ENCODE measurements around the gene POLA1. TPM values are rescaled to one million over a fixed set of nuclear protein-coding genes. Genes with fewer than 3 reads are reported as not detected.

The POLA1 gene
- total and polyA plus RNA-seq, 3 experiments from 2014 or later = 6.2 to 43.1 (median 42.5) TPM

DNA sequence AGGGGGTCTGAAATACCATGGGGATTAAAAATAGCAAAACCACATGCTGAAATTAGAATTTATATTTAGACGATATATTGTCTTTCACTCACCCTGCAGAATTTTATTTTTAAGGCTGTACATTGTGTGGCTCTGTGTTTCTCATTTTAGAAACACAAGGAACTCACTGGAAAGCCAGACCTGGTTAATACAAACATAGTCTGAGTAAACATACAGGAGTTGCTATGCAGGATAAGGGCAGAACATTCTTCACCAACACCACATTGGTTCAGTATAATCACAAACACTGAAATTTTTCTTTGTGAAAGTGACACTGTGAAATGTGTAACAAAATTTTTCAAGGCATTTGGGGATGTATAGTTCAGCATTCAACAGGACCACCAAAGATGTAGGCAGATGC, 206.5 kb downstream of the POLA1 start:
- Mint-ChIP-seq H3K4me1 (no peaks in the 10 kb centered on the region), H3K9me3 (peaks cover 0 to 3% (median 0%) of the 10 kb centered on the region in 5 donors), H3K4me3 (no peak overlapping the region), H3K27me3 (peaks cover 0 to under 1% of the 10 kb centered on the region in 2 donors), H3K36me3 (peaks cover 4 to 24% (median 5%) of the 10 kb centered on the region in 3 donors), H3K27ac (no peak overlapping the region)
- POLR2A ChIA-PET = no interaction called here
- CTCF ChIA-PET = no interaction called here
- Histone ChIP-seq H3K27ac (ENCODE audit: low read depth, low read length) (no peak overlapping the region), H3K4me3 (ENCODE audit: low read length) (no peak overlapping the region), H3K9me3 (ENCODE audit: low read length) (no peaks in the 10 kb centered on the region), H3K4me1 (ENCODE audit: insufficient read depth, low read length) (no peaks in the 10 kb centered on the region), H3K36me3 (ENCODE audit: insufficient read depth, low read length) (no peaks in the 10 kb centered on the region), H3K27me3 (ENCODE audit: insufficient read depth, low read length, poor library complexity, severe bottlenecking) (no peaks in the 10 kb centered on the region)
- no peak for DNase-seq

DNA sequence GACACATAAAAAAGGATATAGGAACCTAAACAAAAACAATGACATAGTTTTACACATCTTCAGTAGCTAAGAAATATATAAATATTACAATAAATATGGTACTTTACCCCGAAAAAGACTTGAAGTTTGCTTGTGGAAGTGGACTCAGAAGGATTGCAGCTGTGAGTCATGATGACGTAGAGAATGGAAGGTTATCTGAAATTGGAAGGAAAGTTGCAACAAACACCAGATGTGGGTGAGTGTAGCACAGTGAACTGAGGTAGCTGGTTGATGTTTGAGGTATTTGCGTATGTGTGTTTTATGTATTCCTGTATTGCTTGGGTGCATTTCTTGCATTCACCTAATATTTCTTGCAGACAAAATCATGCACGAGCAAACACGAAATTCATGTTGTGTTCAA, 209.1 kb downstream of the POLA1 start:
- Mint-ChIP-seq H3K36me3 (peaks cover 5 to 15% (median 7%) of the 10 kb centered on the region in 3 donors), H3K4me1 (no peaks in the 10 kb centered on the region), H3K4me3 (no peak overlapping the region), H3K27me3 (no peaks in the 10 kb centered on the region), H3K27ac (no peak overlapping the region), H3K9me3 (peaks cover 0 to 5% (median 0%) of the 10 kb centered on the region in 5 donors)
- CTCF ChIA-PET = no interaction called here
- Histone ChIP-seq H3K27ac (ENCODE audit: low read depth, low read length) (no peak overlapping the region), H3K9me3 (ENCODE audit: low read length) (no peaks in the 10 kb centered on the region), H3K4me3 (ENCODE audit: low read length) (no peak overlapping the region), H3K4me1 (ENCODE audit: insufficient read depth, low read length) (no peaks in the 10 kb centered on the region), H3K27me3 (ENCODE audit: insufficient read depth, low read length, poor library complexity, severe bottlenecking) (no peaks in the 10 kb centered on the region), H3K36me3 (ENCODE audit: insufficient read depth, low read length) (no peaks in the 10 kb centered on the region)
- POLR2A ChIA-PET = no interaction called here
- DNase-seq = no peak

DNA sequence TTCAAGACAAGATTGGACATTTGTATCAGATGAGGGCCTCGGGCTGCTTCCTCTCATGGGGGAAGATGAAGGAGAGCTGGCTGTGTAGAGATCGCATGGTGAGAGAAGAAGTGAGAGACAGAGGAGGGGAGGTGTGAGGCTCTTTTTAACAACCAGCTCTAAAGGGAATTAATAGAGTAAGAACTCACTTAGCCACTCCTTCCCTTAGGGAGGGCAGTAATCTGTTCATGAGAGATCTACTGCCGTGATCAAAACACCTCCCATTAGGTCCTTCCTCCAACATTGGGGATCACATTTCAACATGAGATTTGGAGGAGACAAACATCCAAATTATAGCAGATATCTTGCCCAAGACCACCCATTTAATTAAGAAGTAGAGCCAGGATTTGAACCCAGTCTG, 225.0 kb downstream of the POLA1 start:
- Mint-ChIP-seq H3K9me3 (no peaks in the 10 kb centered on the region), H3K4me3 (no peak overlapping the region), H3K36me3 (peaks cover 0 to 2% (median 0%) of the 10 kb centered on the region in 3 donors), H3K27ac (no peak overlapping the region), H3K4me1 (no peaks in the 10 kb centered on the region), H3K27me3 (no peaks in the 10 kb centered on the region)
- CTCF ChIA-PET = no interaction called here
- Histone ChIP-seq H3K4me1 (ENCODE audit: insufficient read depth, low read length) (no peaks in the 10 kb centered on the region), H3K4me3 (ENCODE audit: low read length) (no peak overlapping the region), H3K27me3 (ENCODE audit: insufficient read depth, low read length, poor library complexity, severe bottlenecking) (no peaks in the 10 kb centered on the region), H3K9me3 (ENCODE audit: low read length) (no peaks in the 10 kb centered on the region), H3K36me3 (ENCODE audit: insufficient read depth, low read length) (no peaks in the 10 kb centered on the region), H3K27ac (ENCODE audit: low read depth, low read length) (no peak overlapping the region)
- POLR2A ChIA-PET = no interaction called here
- DNase-seq = no peak

DNA sequence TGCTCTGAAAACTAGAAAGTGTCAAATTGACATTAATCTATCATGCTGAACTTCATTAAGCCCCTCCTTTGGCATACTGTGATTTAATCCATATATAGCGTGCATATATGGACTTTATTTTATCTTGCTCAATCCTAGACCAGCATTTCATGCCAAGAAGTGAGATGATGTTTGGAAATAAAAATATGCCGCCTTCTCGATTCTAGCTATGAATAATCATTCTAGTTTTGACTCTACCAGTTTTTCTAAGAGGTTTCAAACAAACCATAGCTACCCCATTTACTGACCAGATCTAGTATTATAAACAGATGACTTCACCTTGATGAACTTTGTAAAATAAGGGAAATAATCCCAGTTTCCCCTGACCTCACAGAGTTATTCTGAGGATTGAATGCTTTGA, 227.1 kb downstream of the POLA1 start:
- H3K9me3 ChIP-seq (ENCODE audit: low read length) = no peaks in the 10 kb centered on the region
- H3K36me3 Mint-ChIP-seq = peaks cover 2 to 4% (median 3%) of the 10 kb centered on the region in 3 donors
- DNase-seq = no peak
- H3K4me3 Mint-ChIP-seq = no peak overlapping the region
- H3K27me3 Mint-ChIP-seq = no peaks in the 10 kb centered on the region
- H3K4me1 Mint-ChIP-seq = no peaks in the 10 kb centered on the region
- ChIA-PET POLR2A (no interaction called here), CTCF (no interaction called here)
- H3K36me3 ChIP-seq (ENCODE audit: insufficient read depth, low read length) = no peaks in the 10 kb centered on the region
- H3K4me1 ChIP-seq (ENCODE audit: insufficient read depth, low read length) = no peaks in the 10 kb centered on the region
- H3K27me3 ChIP-seq (ENCODE audit: insufficient read depth, low read length, poor library complexity, severe bottlenecking) = no peaks in the 10 kb centered on the region
- no peak overlapping the region for H3K27ac Mint-ChIP-seq
- no peak overlapping the region for H3K4me3 ChIP-seq (ENCODE audit: low read length)
- H3K27ac ChIP-seq (ENCODE audit: low read depth, low read length) = no peak overlapping the region
- H3K9me3 Mint-ChIP-seq = no peaks in the 10 kb centered on the region

DNA sequence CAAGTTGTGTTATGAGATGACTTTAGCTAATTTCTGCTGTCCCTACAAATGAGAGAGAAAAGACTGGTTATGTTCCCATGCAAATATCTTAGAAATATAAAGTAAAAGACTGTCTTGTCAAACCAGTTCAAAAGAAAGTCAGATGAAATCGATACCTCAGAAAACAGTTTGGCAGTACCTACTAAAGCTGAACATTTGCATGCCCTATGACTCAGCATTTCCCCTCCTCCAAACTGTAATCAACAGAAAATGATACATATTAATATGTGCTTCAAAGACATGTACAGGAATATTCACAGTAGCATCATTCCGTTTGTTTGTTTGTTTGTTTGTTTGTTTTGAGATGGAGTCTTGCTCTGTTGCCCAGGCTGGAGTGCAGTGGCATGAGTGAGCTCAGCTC, 231.7 kb downstream of the POLA1 start:
- Mint-ChIP-seq H3K4me3 (no peak overlapping the region), H3K27me3 (peaks cover 0 to 1% of the 10 kb centered on the region in 2 donors), H3K36me3 (peaks cover 2 to 10% (median 9%) of the 10 kb centered on the region in 3 donors), H3K4me1 (no peaks in the 10 kb centered on the region), H3K9me3 (peaks cover 0 to 2% (median 0%) of the 10 kb centered on the region in 5 donors), H3K27ac (no peak overlapping the region)
- Histone ChIP-seq H3K4me3 (ENCODE audit: low read length) (no peak overlapping the region), H3K4me1 (ENCODE audit: insufficient read depth, low read length) (no peaks in the 10 kb centered on the region), H3K9me3 (ENCODE audit: low read length) (no peaks in the 10 kb centered on the region), H3K27me3 (ENCODE audit: insufficient read depth, low read length, poor library complexity, severe bottlenecking) (no peaks in the 10 kb centered on the region), H3K36me3 (ENCODE audit: insufficient read depth, low read length) (no peaks in the 10 kb centered on the region), H3K27ac (ENCODE audit: low read depth, low read length) (no peak overlapping the region)
- ChIA-PET CTCF (no interaction called here), POLR2A (no interaction called here)
- DNase-seq = no peak

DNA sequence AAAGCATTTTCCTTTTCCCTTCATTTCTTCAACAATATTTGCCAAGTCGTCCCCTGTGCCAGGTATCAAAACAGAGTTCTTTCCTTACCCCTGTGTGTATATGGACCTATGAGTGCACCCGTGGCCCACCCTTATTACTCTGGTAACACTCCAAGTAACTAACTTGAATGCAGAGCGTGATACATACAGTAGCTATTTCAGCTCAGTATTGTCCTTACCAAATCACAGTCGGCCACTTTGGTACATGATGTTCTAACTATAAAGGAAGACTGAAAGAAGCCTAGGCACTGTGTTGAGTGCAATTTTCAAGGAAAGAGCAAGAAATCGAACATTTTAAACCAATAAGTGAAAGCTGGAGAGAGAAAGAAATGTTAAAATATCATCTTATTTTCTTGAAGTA, 233.7 kb downstream of the POLA1 start:
- CTCF ChIA-PET = no interaction called here
- H3K4me3 Mint-ChIP-seq = no peak overlapping the region

DNA sequence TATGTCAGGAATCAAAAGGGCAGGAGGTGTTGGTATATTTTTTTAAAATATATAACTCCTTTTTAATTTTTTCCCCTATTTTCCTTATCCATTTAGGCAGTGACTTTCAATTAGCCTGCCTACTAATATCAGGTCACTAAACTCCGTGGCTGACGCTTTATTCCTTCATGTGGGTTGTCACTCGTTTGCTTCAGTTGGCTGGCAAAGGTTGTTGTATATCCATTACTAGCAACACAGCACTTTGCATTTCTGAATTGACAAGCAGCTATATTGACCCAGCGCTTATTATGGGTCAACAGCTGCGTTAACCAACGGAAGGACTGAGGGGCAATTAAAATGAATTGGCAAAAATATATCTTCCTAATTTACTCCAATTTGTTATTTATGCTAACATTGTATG, 234.4 kb downstream of the POLA1 start:
- peaks cover 0 to 6% of the 10 kb centered on the region in 2 donors for H3K27me3 Mint-ChIP-seq
- POLR2A ChIA-PET = no interaction called here
- CTCF ChIA-PET = no interaction called here
- H3K27ac Mint-ChIP-seq = no peak overlapping the region
- no peak overlapping the region for H3K4me3 ChIP-seq (ENCODE audit: low read length)
- H3K9me3 Mint-ChIP-seq = peaks cover 0 to 2% (median 0%) of the 10 kb centered on the region in 5 donors
- no peaks in the 10 kb centered on the region for H3K36me3 ChIP-seq (ENCODE audit: insufficient read depth, low read length)
- H3K27me3 ChIP-seq (ENCODE audit: insufficient read depth, low read length, poor library complexity, severe bottlenecking) = no peaks in the 10 kb centered on the region
- H3K4me3 Mint-ChIP-seq = no peak overlapping the region
- H3K36me3 Mint-ChIP-seq = peaks cover 2 to 12% (median 10%) of the 10 kb centered on the region in 3 donors
- H3K4me1 Mint-ChIP-seq = no peaks in the 10 kb centered on the region
- DNase-seq = no peak
- H3K27ac ChIP-seq (ENCODE audit: low read depth, low read length) = no peak overlapping the region
- no peaks in the 10 kb centered on the region for H3K4me1 ChIP-seq (ENCODE audit: insufficient read depth, low read length)
- H3K9me3 ChIP-seq (ENCODE audit: low read length) = no peaks in the 10 kb centered on the region

More for the DNA sequence above, 233.7 kb downstream of the POLA1 start:
- Mint-ChIP-seq H3K4me1 (no peaks in the 10 kb centered on the region), H3K36me3 (peaks cover 2 to 12% (median 10%) of the 10 kb centered on the region in 3 donors), H3K27me3 (peaks cover 0 to 6% of the 10 kb centered on the region in 2 donors), H3K27ac (no peak overlapping the region), H3K9me3 (peaks cover 0 to 2% (median 0%) of the 10 kb centered on the region in 5 donors)
- no peak for DNase-seq
- POLR2A ChIA-PET = no interaction called here
- Histone ChIP-seq H3K4me3 (ENCODE audit: low read length) (no peak overlapping the region), H3K27ac (ENCODE audit: low read depth, low read length) (no peak overlapping the region), H3K36me3 (ENCODE audit: insufficient read depth, low read length) (no peaks in the 10 kb centered on the region), H3K9me3 (ENCODE audit: low read length) (no peaks in the 10 kb centered on the region), H3K4me1 (ENCODE audit: insufficient read depth, low read length) (no peaks in the 10 kb centered on the region), H3K27me3 (ENCODE audit: insufficient read depth, low read length, poor library complexity, severe bottlenecking) (no peaks in the 10 kb centered on the region)

DNA sequence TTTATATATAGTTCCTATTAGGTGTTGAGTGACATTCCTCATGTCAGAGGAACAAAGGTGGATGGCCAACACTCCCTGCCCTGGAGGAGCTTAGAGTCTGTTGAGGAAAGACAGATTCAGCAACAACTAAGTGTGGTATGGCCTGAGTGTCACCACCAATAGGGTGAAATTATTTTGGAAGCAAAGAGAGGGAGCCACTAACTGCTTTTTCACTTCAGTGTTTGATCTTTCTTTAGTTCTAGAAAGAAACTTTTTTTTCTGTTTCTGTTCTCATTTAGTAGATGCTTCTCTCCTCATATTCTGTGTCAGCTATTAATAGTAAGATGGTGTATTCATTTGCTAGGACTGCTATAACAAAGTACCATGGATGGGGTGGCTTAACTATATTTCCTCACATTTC, 240.6 kb downstream of the POLA1 start:
- H3K4me1 Mint-ChIP-seq = no peaks in the 10 kb centered on the region
- H3K36me3 ChIP-seq (ENCODE audit: insufficient read depth, low read length) = no peaks in the 10 kb centered on the region
- H3K27ac ChIP-seq (ENCODE audit: low read depth, low read length) = no peak overlapping the region
- peak overlapping the region in 2 of 8 donors; percentile 6 to 29 for H3K27ac Mint-ChIP-seq
- ChIA-PET POLR2A (no interaction called here), CTCF (no interaction called here)
- H3K9me3 ChIP-seq (ENCODE audit: low read length) = no peaks in the 10 kb centered on the region
- no peaks in the 10 kb centered on the region for H3K27me3 ChIP-seq (ENCODE audit: insufficient read depth, low read length, poor library complexity, severe bottlenecking)
- H3K4me3 ChIP-seq (ENCODE audit: low read length) = no peak overlapping the region
- H3K36me3 Mint-ChIP-seq = peaks cover 0 to 10% (median 0%) of the 10 kb centered on the region in 3 donors
- no peak for DNase-seq
- peaks cover 0 to 5% of the 10 kb centered on the region in 2 donors for H3K27me3 Mint-ChIP-seq
- H3K4me3 Mint-ChIP-seq = no peak overlapping the region
- no peaks in the 10 kb centered on the region for H3K9me3 Mint-ChIP-seq
- H3K4me1 ChIP-seq (ENCODE audit: insufficient read depth, low read length) = no peaks in the 10 kb centered on the region

DNA sequence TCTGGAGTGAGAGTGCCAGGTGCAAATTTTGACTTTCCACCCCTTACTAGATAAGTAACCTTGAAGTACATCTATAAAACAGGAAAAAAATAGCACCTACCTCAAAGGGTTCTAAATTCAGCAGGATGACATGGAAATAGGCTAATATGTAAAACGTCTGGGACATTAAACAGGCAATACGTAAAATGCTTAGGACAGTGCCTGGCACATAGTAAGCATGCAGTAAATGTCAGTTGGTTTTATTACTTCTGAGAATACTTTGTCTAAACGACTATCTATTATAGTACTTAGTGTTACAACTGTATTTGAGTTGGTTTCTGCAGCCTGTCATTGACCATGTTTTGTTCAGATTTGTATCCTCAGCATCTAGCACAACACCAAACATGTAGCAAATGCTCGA, 251.3 kb downstream of the POLA1 start:
- H3K4me1 ChIP-seq (ENCODE audit: insufficient read depth, low read length) = no peaks in the 10 kb centered on the region
- no peaks in the 10 kb centered on the region for H3K36me3 ChIP-seq (ENCODE audit: insufficient read depth, low read length)
- H3K4me3 ChIP-seq (ENCODE audit: low read length) = no peak overlapping the region
- POLR2A ChIA-PET = no interaction called here
- Mint-ChIP-seq H3K9me3 (no peaks in the 10 kb centered on the region), H3K27me3 (no peaks in the 10 kb centered on the region), H3K27ac (no peak overlapping the region), H3K36me3 (no peaks in the 10 kb centered on the region), H3K4me3 (no peak overlapping the region), H3K4me1 (no peaks in the 10 kb centered on the region)
- CTCF ChIA-PET = no interaction called here
- H3K27ac ChIP-seq (ENCODE audit: low read depth, low read length) = no peak overlapping the region
- H3K27me3 ChIP-seq (ENCODE audit: insufficient read depth, low read length, poor library complexity, severe bottlenecking) = no peaks in the 10 kb centered on the region
- H3K9me3 ChIP-seq (ENCODE audit: low read length) = no peaks in the 10 kb centered on the region
- DNase-seq = no peak
